ENCODE measurements around the gene CHD1. TPM values are rescaled to one million over a fixed set of nuclear protein-coding genes. Genes with fewer than 3 reads are reported as not detected.

The CHD1 gene
- total RNA-seq, 1 experiment from 2014 or later: 41.8 TPM

DNA sequence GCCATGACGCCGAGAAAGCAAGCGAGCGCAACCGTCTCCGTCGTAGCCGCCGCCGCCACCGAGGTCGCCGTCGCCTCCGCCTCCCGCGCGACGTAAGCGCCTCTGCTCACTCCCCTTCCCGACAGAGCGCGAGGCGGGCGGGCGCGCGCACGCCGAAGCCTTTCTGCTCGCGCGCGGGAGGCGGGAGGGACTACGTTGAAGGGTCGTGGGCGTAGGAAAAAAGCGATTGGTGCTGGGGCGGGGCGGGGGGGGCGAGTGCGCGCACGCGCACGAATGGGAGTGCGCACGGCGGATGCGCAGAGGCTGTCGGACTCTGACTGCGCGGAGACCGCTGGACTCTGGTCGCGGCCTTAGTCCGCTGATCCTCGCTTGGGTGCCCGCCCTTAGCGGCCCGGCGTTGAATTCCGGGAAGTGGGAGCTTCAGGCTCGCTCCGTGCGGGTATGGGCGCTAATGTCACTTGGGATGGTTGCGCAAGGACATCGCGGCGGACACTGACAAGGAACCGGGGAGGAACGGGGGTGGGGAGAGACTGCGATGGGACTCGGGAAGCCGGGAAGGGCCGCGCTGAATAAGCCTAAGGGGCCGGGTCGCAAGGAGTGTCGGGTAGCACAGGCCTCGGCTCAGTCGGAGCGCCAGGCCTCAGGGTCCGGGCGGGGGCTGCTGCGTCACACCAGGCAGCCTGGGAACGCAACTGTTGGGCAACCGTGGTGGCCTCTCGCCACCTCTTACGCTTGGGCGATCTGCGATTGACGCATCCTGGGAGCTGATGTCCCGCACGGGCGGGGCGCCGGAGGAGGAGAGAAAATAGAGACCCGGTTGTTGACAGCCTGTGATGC, at the start of gene CHD1 (continued):
- TF ChIP-seq, protein P1, sequence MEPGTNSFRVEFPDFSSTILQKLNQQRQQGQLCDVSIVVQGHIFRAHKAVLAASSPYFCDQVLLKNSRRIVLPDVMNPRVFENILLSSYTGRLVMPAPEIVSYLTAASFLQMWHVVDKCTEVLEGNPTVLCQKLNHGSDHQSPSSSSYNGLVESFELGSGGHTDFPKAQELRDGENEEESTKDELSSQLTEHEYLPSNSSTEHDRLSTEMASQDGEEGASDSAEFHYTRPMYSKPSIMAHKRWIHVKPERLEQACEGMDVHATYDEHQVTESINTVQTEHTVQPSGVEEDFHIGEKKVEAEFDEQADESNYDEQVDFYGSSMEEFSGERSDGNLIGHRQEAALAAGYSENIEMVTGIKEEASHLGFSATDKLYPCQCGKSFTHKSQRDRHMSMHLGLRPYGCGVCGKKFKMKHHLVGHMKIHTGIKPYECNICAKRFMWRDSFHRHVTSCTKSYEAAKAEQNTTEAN (CRISPR knock-in tag; IDR thresholded peaks at IDR 0.05): peak; percentile 80; the same call in 1 of the 2 replicates
- TF ChIP-seq GABPB1 (CRISPR knock-in tag; IDR thresholded peaks at IDR 0.05): peak; percentile 32; the same call in 1 of the 2 replicates
- TF ChIP-seq NFYB (CRISPR knock-in tag; conservative IDR thresholded peaks at IDR 0.05; ENCODE audit: low read depth): peak; percentile 37; the same call in 1 of the 2 replicates
- peak; percentile 71 for TF ChIP-seq SP1 (CRISPR knock-in tag; conservative IDR thresholded peaks at IDR 0.05)
- TF ChIP-seq USF2 (CRISPR knock-in tag; IDR thresholded peaks at IDR 0.05): no peak
- 0 out of 2 replicates have a peak, but pooled peaks have one; percentile 34 for TF ChIP-seq ZNF232 (CRISPR knock-in tag; IDR thresholded peaks at IDR 0.05)
- TF ChIP-seq FOXP1 (CRISPR knock-in tag; IDR thresholded peaks at IDR 0.05; ENCODE audit: borderline replicate concordance): peak; percentile 74
- TF ChIP-seq, protein P2, sequence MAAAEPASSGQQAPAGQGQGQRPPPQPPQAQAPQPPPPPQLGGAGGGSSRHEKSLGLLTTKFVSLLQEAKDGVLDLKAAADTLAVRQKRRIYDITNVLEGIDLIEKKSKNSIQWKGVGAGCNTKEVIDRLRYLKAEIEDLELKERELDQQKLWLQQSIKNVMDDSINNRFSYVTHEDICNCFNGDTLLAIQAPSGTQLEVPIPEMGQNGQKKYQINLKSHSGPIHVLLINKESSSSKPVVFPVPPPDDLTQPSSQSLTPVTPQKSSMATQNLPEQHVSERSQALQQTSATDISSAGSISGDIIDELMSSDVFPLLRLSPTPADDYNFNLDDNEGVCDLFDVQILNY (CRISPR knock-in tag; IDR thresholded peaks at IDR 0.05): peak; percentile 66; the same call in 1 of the 2 replicates

DNA sequence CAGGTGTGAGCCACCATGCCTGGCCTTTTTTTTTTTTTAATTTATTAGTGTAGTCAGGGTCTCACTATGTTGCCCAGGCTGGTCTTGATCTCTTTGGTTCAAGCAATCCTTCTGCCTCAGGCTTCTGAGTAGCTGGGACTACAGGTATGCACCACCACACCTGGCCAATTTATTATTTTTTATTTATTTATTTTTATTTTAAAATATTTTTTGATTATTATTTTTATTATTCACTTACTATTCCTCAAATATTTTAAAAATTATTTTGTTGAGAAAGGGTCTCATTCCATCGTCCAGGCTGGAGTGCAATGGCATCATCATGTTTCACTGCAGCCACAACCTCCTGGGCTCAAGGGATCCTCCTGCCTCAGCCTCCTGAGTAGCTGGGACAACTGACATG, 49.7 kb upstream of the CHD1 start:
- Mint-ChIP-seq H3K4me3 (no peak overlapping the region), H3K36me3 (no peaks in the 10 kb centered on the region), H3K27me3 (ENCODE audit: low read depth) (no peaks in the 10 kb centered on the region), H3K4me1 (no peaks in the 10 kb centered on the region), H3K9me3 (no peaks in the 10 kb centered on the region), H3K27ac (no peak overlapping the region)
- no peak for DNase-seq (ENCODE audit: low spot score)
- POLR2A ChIA-PET: no interaction called here
- TF ChIP-seq HMGA2 (CRISPR knock-in tag; IDR thresholded peaks at IDR 0.05) (peak; percentile 93), CREM (CRISPR knock-in tag; IDR thresholded peaks at IDR 0.05) (no peak)
- ATAC-seq: no peak
- CTCF ChIA-PET: no interaction called here

- CTCF ChIA-PET: no interaction called here
- Mint-ChIP-seq H3K27me3 (ENCODE audit: low read depth) (no peaks in the 10 kb centered on the region; the same call in 1 of the 2 replicates), H3K36me3 (no peaks in the 10 kb centered on the region), H3K4me1 (no peaks in the 10 kb centered on the region), H3K4me3 (no peak overlapping the region), H3K9me3 (no peaks in the 10 kb centered on the region), H3K27ac (no peak overlapping the region)
- ATAC-seq (no peak), DNase-seq (ENCODE audit: low spot score) (no peak)
- POLR2A ChIA-PET: no interaction called here
- TF ChIP-seq, protein P3, sequence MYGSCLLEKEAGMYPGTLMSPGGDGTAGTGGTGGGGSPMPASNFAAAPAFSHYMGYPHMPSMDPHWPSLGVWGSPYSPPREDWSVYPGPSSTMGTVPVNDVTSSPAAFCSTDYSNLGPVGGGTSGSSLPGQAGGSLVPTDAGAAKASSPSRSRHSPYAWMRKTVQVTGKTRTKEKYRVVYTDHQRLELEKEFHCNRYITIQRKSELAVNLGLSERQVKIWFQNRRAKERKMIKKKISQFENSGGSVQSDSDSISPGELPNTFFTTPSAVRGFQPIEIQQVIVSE (CRISPR knock-in tag; IDR thresholded peaks at IDR 0.05; ENCODE audit: borderline replicate concordance): no peak
- TF ChIP-seq TP53 (CRISPR knock-in tag; IDR thresholded peaks at IDR 0.05): no peak
- no peak for TF ChIP-seq NFATC4 (CRISPR knock-in tag; IDR thresholded peaks at IDR 0.05)
- TF ChIP-seq, protein P4, sequence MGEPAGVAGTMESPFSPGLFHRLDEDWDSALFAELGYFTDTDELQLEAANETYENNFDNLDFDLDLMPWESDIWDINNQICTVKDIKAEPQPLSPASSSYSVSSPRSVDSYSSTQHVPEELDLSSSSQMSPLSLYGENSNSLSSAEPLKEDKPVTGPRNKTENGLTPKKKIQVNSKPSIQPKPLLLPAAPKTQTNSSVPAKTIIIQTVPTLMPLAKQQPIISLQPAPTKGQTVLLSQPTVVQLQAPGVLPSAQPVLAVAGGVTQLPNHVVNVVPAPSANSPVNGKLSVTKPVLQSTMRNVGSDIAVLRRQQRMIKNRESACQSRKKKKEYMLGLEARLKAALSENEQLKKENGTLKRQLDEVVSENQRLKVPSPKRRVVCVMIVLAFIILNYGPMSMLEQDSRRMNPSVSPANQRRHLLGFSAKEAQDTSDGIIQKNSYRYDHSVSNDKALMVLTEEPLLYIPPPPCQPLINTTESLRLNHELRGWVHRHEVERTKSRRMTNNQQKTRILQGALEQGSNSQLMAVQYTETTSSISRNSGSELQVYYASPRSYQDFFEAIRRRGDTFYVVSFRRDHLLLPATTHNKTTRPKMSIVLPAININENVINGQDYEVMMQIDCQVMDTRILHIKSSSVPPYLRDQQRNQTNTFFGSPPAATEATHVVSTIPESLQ (CRISPR knock-in tag; IDR thresholded peaks at IDR 0.05): no peak
- no peak for TF ChIP-seq ZNF423 (CRISPR knock-in tag; IDR thresholded peaks at IDR 0.05)
- no peak for TF ChIP-seq TCF7 (CRISPR knock-in tag; IDR thresholded peaks at IDR 0.05; ENCODE audit: low read depth)
- no peak for TF ChIP-seq SP1 (CRISPR knock-in tag; conservative IDR thresholded peaks at IDR 0.05)
- no peak for TF ChIP-seq E2F1 (CRISPR knock-in tag; IDR thresholded peaks at IDR 0.05)
- no peak for TF ChIP-seq ZNF263 (CRISPR knock-in tag; IDR thresholded peaks at IDR 0.05; ENCODE audit: low read depth)
- TF ChIP-seq IRF1 (CRISPR knock-in tag; IDR thresholded peaks at IDR 0.05): no peak
- no peak for TF ChIP-seq ARID4B (CRISPR knock-in tag; IDR thresholded peaks at IDR 0.05; ENCODE audit: borderline replicate concordance)
Observed at GRCh38 chr5:98977723-98978122, 48.9 kb upstream of the CHD1 start.

Measured in WTC11 (cell line).